GM19372 (cell line): ENCODE results near the gene LTO1.
"Not testable (repeated sequence)": the region's sequence is repeated elsewhere in the genome, so short reads cannot be mapped to it uniquely, and the experiment has no call there.

Experiments used
- ATAC-seq: cut with Tn5 transposase; IDR thresholded peaks from one replicate; pipeline ENCODE4 v1.9.1; 2021; ENCODE audit warnings: mild to moderate bottlenecking, low read depth, moderate library complexity; ENCODE audit not compliant: unreplicated experiment

Gene LTO1

GRCh38 chr11:69702239-69702691 lies 27.1 kb upstream of the LTO1 start:
- no peak for ATAC-seq

GRCh38 chr11:69700278-69701140 lies 25.4 kb upstream of the LTO1 start:
- no peak for ATAC-seq

GRCh38 chr11:69699213-69699612 lies 24.1 kb upstream of the LTO1 start:
- no peak for ATAC-seq

- no peak for ATAC-seq
These were observed 23.2 kb upstream of the LTO1 start for GRCh38 chr11:69698362-69698761.

- no peak for ATAC-seq
These were observed 22.7 kb upstream of the LTO1 start for GRCh38 chr11:69697861-69698260.

GRCh38 chr11:69697469-69697843 lies 22.3 kb upstream of the LTO1 start:
- no peak for ATAC-seq

- ATAC-seq, result no peak
These were observed 21.8 kb upstream of the LTO1 start for GRCh38 chr11:69696749-69697468.

- not testable (repeated sequence) for ATAC-seq
These were observed 20.8 kb upstream of the LTO1 start for GRCh38 chr11:69695995-69696394.

- ATAC-seq, result no peak
These were observed 20.4 kb upstream of the LTO1 start for GRCh38 chr11:69695581-69695980.

- no peak for ATAC-seq
These were observed 19.6 kb upstream of the LTO1 start for GRCh38 chr11:69694781-69695180.

GRCh38 chr11:69692422-69692821 lies 17.3 kb upstream of the LTO1 start:
- ATAC-seq, result no peak

GRCh38 chr11:69691463-69691862 lies 16.3 kb upstream of the LTO1 start:
- ATAC-seq, result no peak

GRCh38 chr11:69689484-69690319 lies 14.5 kb upstream of the LTO1 start:
- ATAC-seq, result no peak

GRCh38 chr11:69687969-69688771 lies 13.0 kb upstream of the LTO1 start:
- ATAC-seq, result not testable (repeated sequence)

GRCh38 chr11:69686856-69687255 lies 11.7 kb upstream of the LTO1 start:
- ATAC-seq, result no peak

- no peak for ATAC-seq
These were observed 11.3 kb upstream of the LTO1 start for GRCh38 chr11:69686452-69686851.

- ATAC-seq, result no peak
These were observed 10.2 kb upstream of the LTO1 start for GRCh38 chr11:69685348-69685747.

- no peak for ATAC-seq
These were observed 9.5 kb upstream of the LTO1 start for GRCh38 chr11:69684651-69685050.

GRCh38 chr11:69683764-69684333 lies 8.7 kb upstream of the LTO1 start:
- ATAC-seq, result no peak
